Neuronal stem cell (in vitro differentiated cells): ENCODE results near the gene TRIM46.
"Not testable (repeated sequence)": the region's sequence is repeated elsewhere in the genome, so short reads cannot be mapped to it uniquely, and the experiment has no call there.

Source experiments
- DNase-seq: peaks from one replicate; pipeline ENCODE4 v3.0.0-alpha.2; 2013; ENCODE audit warnings: low spot score
- H2AFZ ChIP-seq: one replicate; pipeline ENCODE4 v1.6.1; 2013; ENCODE audit warnings: mild to moderate bottlenecking, low read length, inconsistent platforms
- H2AK5ac ChIP-seq: 2 replicates; pipeline ENCODE4 v1.6.1; 2013; ENCODE audit warnings: low read depth, mild to moderate bottlenecking, inconsistent platforms, low read length, moderate library complexity, mixed read lengths
- H2BK120ac ChIP-seq: 2 replicates; pipeline ENCODE4 v1.6.1; 2013; ENCODE audit warnings: low read depth, mild to moderate bottlenecking, inconsistent platforms, low read length, moderate library complexity, mixed read lengths
- H2BK12ac ChIP-seq: one replicate; pipeline ENCODE4 v1.6.1; 2013; ENCODE audit warnings: low read length, inconsistent platforms
- H2BK15ac ChIP-seq: 2 replicates; pipeline ENCODE4 v1.6.1; 2013; ENCODE audit warnings: mild to moderate bottlenecking, low read length, inconsistent platforms, mixed read lengths
- H2BK5ac ChIP-seq: one replicate; pipeline ENCODE4 v1.6.1; 2013; ENCODE audit warnings: inconsistent platforms, mild to moderate bottlenecking, low read length, moderate library complexity
- H3K14ac ChIP-seq: one replicate; pipeline ENCODE4 v1.6.1; 2013; ENCODE audit warnings: low read length, inconsistent platforms
- H3K18ac ChIP-seq: 2 replicates; pipeline ENCODE4 v1.6.1; 2013; ENCODE audit warnings: low read length, inconsistent platforms
- H3K23ac ChIP-seq: 2 replicates; pipeline ENCODE4 v1.6.1; 2013; ENCODE audit warnings: low read depth, mild to moderate bottlenecking, mixed read lengths, low read length, inconsistent platforms; ENCODE audit not compliant: poor library complexity
- H3K27ac ChIP-seq: replicated peaks from 3 replicates; pipeline ENCODE4 v1.5.1; 2013; ENCODE audit warnings: low read length, inconsistent platforms
- H3K27me3 ChIP-seq, 3 experiments: 2 replicates each; pipeline ENCODE4 v1.6.1; 2013; ENCODE audit warnings: low read length in 3 of 3, mild to moderate bottlenecking in 2 of 3, inconsistent platforms in 1 of 3, low read depth in 1 of 3, mixed read lengths in 1 of 3, moderate library complexity in 1 of 3; ENCODE audit not compliant: control insufficient read depth in 3 of 3, insufficient read depth in 3 of 3
- H3K36me3 ChIP-seq, 2 donors: replicated peaks in 1 of 2; 2 replicates each; pipeline ENCODE4 v1.6.1; 2013; ENCODE audit warnings: low read length in 2 of 2; ENCODE audit not compliant: control insufficient read depth in 2 of 2, insufficient read depth in 2 of 2
- H3K4ac ChIP-seq: 2 replicates; pipeline ENCODE4 v1.6.1; 2013; ENCODE audit warnings: inconsistent platforms, mild to moderate bottlenecking, low read length, moderate library complexity
- H3K4me1 ChIP-seq, 2 donors: 1 replicate in 1 of 2; 2 replicates in 1 of 2; pipeline ENCODE4 v1.6.1; 2013; ENCODE audit warnings: low read length in 2 of 2, low read depth in 1 of 2; ENCODE audit not compliant: control insufficient read depth in 2 of 2, insufficient read depth in 1 of 2
- H3K4me2 ChIP-seq: one replicate; pipeline ENCODE4 v1.6.1; 2013; ENCODE audit warnings: mild to moderate bottlenecking, low read length, inconsistent platforms; ENCODE audit not compliant: insufficient read depth, poor library complexity, severe bottlenecking
- H3K4me3 ChIP-seq, 2 donors: 2 replicates each; pipeline ENCODE4 v1.5.1; 2013; ENCODE audit warnings: low read length in 2 of 2, mild to moderate bottlenecking in 2 of 2, inconsistent platforms in 1 of 2, moderate library complexity in 1 of 2
- H3K79me1 ChIP-seq: one replicate; pipeline ENCODE4 v1.6.1; 2013; ENCODE audit warnings: low read depth, mild to moderate bottlenecking, inconsistent platforms, low read length, moderate library complexity
- H3K9ac ChIP-seq: one replicate; pipeline ENCODE4 v1.6.1; 2013; ENCODE audit warnings: mild to moderate bottlenecking, low read depth, low read length, inconsistent platforms; ENCODE audit not compliant: poor library complexity
- H3K9me3 ChIP-seq, 2 donors: replicated peaks in 1 of 2; 2 replicates each; pipeline versions ENCODE3 to v1.6.1; 2013; ENCODE audit warnings: low read length in 2 of 2, mild to moderate bottlenecking in 2 of 2, inconsistent platforms in 1 of 2, low read depth in 1 of 2, mixed read lengths in 1 of 2, moderate library complexity in 1 of 2; ENCODE audit not compliant: control insufficient read depth in 2 of 2, insufficient read depth in 1 of 2
- H4K8ac ChIP-seq: one replicate; pipeline ENCODE4 v1.6.1; 2013; ENCODE audit warnings: low read depth, mild to moderate bottlenecking, inconsistent platforms, low read length, moderate library complexity
- H4K91ac ChIP-seq: one replicate; pipeline ENCODE4 v1.6.1; 2013; ENCODE audit warnings: low read length, low read depth, mild to moderate bottlenecking, inconsistent platforms; ENCODE audit not compliant: poor library complexity
- WGBS, 2 donors: extraction: QIAGEN DNeasy Blood & Tissue Kit; methylation state at CpG; one replicate each; pipeline ENCODE4 v1.1.7; 2013; ENCODE audit warnings: missing lambda C conversion rate in 2 of 2, mixed read lengths in 1 of 2; ENCODE audit not compliant: insufficient read length in 2 of 2, insufficient replicate concordance in 1 of 2; ENCODE audit errors: extremely low coverage in 2 of 2; 5-methylcytosine and 5-hydroxymethylcytosine counted together

Gene TRIM46

GRCh38 chr1:155162631-155163030 lies 11.0 kb upstream of the TRIM46 start:
- H3K36me3 ChIP-seq, H3K27ac ChIP-seq, DNase-seq, H2AFZ ChIP-seq, H4K8ac ChIP-seq, H4K91ac ChIP-seq, H3K4me3 ChIP-seq, H2BK15ac ChIP-seq, H3K4ac ChIP-seq, H3K14ac ChIP-seq, H2AK5ac ChIP-seq, H2BK5ac ChIP-seq, H3K27me3 ChIP-seq, H3K9me3 ChIP-seq, H2BK120ac ChIP-seq, H3K18ac ChIP-seq, H3K9ac ChIP-seq, H3K4me2 ChIP-seq, H3K23ac ChIP-seq, H2BK12ac ChIP-seq, H3K79me1 ChIP-seq: not testable (repeated sequence)
- WGBS, 2 donors: no CpG with 5 or more reads among the region's 6 CpGs
- H3K4me1 ChIP-seq: peaks cover 14 to 15% of the 10 kb centered on the region in 2 donors

GRCh38 chr1:155163785-155164184 lies 9.9 kb upstream of the TRIM46 start:
- WGBS, 2 donors: no CpG with 5 or more reads among the region's 4 CpGs
- H3K4me1 ChIP-seq: peaks cover 14 to 17% of the 10 kb centered on the region in 2 donors
- DNase-seq, H3K4me3 ChIP-seq, H2AK5ac ChIP-seq, H4K8ac ChIP-seq, H3K79me1 ChIP-seq, H2AFZ ChIP-seq, H2BK120ac ChIP-seq, H3K23ac ChIP-seq, H3K36me3 ChIP-seq, H3K18ac ChIP-seq, H2BK5ac ChIP-seq, H3K27ac ChIP-seq, H2BK15ac ChIP-seq, H3K4ac ChIP-seq, H4K91ac ChIP-seq, H2BK12ac ChIP-seq, H3K9me3 ChIP-seq, H3K14ac ChIP-seq, H3K27me3 ChIP-seq, H3K9ac ChIP-seq, H3K4me2 ChIP-seq: not testable (repeated sequence)

- no CpG with 5 or more reads among the region's 11 CpGs for WGBS, 2 donors
Measured at GRCh38 chr1:155164625-155165024, 9.0 kb upstream of the TRIM46 start.

GRCh38 chr1:155166051-155166470 lies 7.6 kb upstream of the TRIM46 start:
- no peak overlapping the region for H2AK5ac ChIP-seq
- no peak overlapping the region for H4K91ac ChIP-seq
- peak overlapping the region; percentile 58 for H2BK5ac ChIP-seq
- no peaks in the 10 kb centered on the region for H3K79me1 ChIP-seq
- H4K8ac ChIP-seq: no peak overlapping the region
- H3K18ac ChIP-seq: peak overlapping the region; percentile 55
- peaks cover 14 to 17% of the 10 kb centered on the region in 2 donors for H3K4me1 ChIP-seq
- no peak overlapping the region for H3K4me3 ChIP-seq
- H3K27me3 ChIP-seq: peaks cover 0 to 5% (median 0%) of the 10 kb centered on the region in 3 experiments
- H3K4me2 ChIP-seq: peak overlapping the region; percentile 46
- no peak overlapping the region for H2BK12ac ChIP-seq
- whole genome bisulfite sequencing, 2 donors: no CpG with 5 or more reads among the region's 8 CpGs
- H2AFZ ChIP-seq: peak overlapping the region; percentile 87
- H3K23ac ChIP-seq: no peak overlapping the region
- no peaks in the 10 kb centered on the region for H3K9me3 ChIP-seq
- H3K9ac ChIP-seq: no peak overlapping the region
- H2BK120ac ChIP-seq: no peak overlapping the region
- H3K36me3 ChIP-seq: peaks cover 8 to 26% of the 10 kb centered on the region in 2 donors
- peak overlapping the region; percentile 88 for H3K27ac ChIP-seq
- H2BK15ac ChIP-seq: no peak overlapping the region
- H3K4ac ChIP-seq: no peak overlapping the region
- no peak for DNase-seq
- H3K14ac ChIP-seq: no peak overlapping the region

More at GRCh38 chr1:155164625-155165024, 9.0 kb upstream of the TRIM46 start:
- H4K8ac ChIP-seq, H2BK120ac ChIP-seq, H3K27me3 ChIP-seq, H3K4ac ChIP-seq, H3K14ac ChIP-seq, H2BK12ac ChIP-seq, H3K18ac ChIP-seq, H2AK5ac ChIP-seq, H3K4me3 ChIP-seq, H4K91ac ChIP-seq, H3K9me3 ChIP-seq, H2AFZ ChIP-seq, DNase-seq, H3K79me1 ChIP-seq, H3K23ac ChIP-seq, H2BK15ac ChIP-seq, H3K9ac ChIP-seq, H3K4me2 ChIP-seq, H2BK5ac ChIP-seq, H3K27ac ChIP-seq: not testable (repeated sequence)
- H3K4me1 ChIP-seq: peaks cover 14 to 17% of the 10 kb centered on the region in 2 donors
- peaks cover 4 to 12% of the 10 kb centered on the region in 2 donors for H3K36me3 ChIP-seq
